Measurements from ENCODE around the gene C4orf50. TPM values are rescaled to one million over a fixed set of nuclear protein-coding genes. Genes with fewer than 3 reads are reported as not detected.

The C4orf50 gene
- total and polyA plus RNA-seq, 8 donors, result 0.01 to 0.10 (median 0.01) TPM; not detected in 1

DNA sequence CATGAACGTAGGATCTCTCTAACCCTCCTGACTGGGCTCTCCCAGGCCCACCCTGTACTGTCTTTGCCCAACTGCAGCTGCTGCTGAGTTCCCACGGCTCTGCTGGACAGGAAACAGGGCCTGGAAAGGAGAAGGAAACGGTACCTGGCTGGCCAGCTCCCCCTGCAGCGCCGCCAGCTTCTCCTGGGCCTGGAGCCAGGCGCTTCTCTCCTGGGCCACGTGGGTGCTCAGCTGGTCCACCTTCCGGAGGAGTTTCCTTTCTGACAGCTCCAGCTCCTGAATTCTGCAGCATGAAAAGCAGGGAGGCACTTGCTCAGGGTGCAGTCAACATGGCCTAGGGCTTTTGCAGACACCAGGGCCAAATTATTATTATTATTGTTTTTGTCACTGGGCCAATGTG lies 6.5 kb downstream of the C4orf50 start:
- peak; percentile 74 for ATAC-seq
- TF ChIP-seq, protein P1, sequence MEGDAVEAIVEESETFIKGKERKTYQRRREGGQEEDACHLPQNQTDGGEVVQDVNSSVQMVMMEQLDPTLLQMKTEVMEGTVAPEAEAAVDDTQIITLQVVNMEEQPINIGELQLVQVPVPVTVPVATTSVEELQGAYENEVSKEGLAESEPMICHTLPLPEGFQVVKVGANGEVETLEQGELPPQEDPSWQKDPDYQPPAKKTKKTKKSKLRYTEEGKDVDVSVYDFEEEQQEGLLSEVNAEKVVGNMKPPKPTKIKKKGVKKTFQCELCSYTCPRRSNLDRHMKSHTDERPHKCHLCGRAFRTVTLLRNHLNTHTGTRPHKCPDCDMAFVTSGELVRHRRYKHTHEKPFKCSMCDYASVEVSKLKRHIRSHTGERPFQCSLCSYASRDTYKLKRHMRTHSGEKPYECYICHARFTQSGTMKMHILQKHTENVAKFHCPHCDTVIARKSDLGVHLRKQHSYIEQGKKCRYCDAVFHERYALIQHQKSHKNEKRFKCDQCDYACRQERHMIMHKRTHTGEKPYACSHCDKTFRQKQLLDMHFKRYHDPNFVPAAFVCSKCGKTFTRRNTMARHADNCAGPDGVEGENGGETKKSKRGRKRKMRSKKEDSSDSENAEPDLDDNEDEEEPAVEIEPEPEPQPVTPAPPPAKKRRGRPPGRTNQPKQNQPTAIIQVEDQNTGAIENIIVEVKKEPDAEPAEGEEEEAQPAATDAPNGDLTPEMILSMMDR (IDR thresholded peaks at IDR 0.05), result no peak
- intact Hi-C loops (cut with DNase I), result no loop called here

DNA sequence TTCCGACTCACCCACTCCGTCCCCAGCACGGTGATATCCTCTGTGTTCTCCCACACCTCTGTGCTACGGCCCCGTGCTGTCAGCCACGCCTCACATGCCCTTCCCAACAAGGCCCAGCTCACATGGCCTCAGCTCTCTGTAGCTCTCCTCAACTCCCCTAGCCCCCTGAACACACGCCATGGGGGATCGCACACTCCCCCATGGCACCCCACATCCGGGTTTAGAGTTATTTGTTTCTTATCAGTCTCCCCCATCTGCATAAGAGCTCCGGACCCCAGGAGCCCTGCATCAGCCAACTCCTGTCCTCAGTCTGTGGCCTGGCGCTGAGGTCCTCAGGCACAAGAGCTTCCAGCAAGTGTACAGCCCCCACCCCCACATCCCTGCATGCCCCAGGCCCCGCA lies 7.0 kb downstream of the C4orf50 start:
- Histone ChIP-seq H3K9me3 (no peaks in the 10 kb centered on the region), H3K27me3 (peaks cover 0 to 57% of the 10 kb centered on the region in 2 donors), H3K27ac (no peak overlapping the region), H3K36me3 (no peaks in the 10 kb centered on the region), H3K4me1 (no peaks in the 10 kb centered on the region), H3K4me3 (no peak overlapping the region)
- no peak for DNase-seq
- TF ChIP-seq, protein P1 (IDR thresholded peaks at IDR 0.05), result no peak
- intact Hi-C loops (cut with DNase I), result no loop called here
- no peak for ATAC-seq

More for the DNA sequence above, 6.5 kb downstream of the C4orf50 start:
- Histone ChIP-seq H3K36me3 (no peaks in the 10 kb centered on the region), H3K27ac (no peak overlapping the region), H3K9me3 (no peaks in the 10 kb centered on the region), H3K4me1 (no peaks in the 10 kb centered on the region), H3K4me3 (no peak overlapping the region), H3K27me3 (peaks cover 0 to 52% of the 10 kb centered on the region in 2 donors)
- peak in 3 of 4 donors; percentile 8 to 77 (median 36) for DNase-seq

DNA sequence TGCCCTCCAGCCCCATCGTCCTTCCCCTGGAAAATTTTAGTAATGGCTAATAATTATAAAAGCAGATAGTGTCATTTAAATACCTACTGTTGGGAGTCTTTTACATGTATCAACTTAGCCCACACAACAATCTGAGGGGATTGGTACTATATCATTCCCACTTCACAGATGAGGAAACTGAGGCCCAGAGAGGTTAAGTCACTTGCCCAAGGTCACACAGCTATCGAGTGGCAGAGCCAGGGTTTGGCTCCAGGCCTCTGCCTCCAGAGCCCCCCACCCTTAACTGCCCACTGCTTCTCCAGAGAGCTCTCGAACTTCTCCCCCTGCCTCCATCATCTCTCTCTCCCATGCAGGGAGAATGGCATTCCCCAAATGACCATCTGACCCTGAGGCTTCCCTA lies 7.4 kb downstream of the C4orf50 start:
- H3K4me1 ChIP-seq, result no peaks in the 10 kb centered on the region
- DNase-seq, result no peak
- no peaks in the 10 kb centered on the region for H3K36me3 ChIP-seq
- TF ChIP-seq, protein P1 (IDR thresholded peaks at IDR 0.05), result no peak
- ATAC-seq, result no peak
- H3K27me3 ChIP-seq, result peaks cover 0 to 61% of the 10 kb centered on the region in 2 donors
- no peak overlapping the region for H3K4me3 ChIP-seq
- intact Hi-C loops (cut with DNase I), result no loop called here
- no peaks in the 10 kb centered on the region for H3K9me3 ChIP-seq
- H3K27ac ChIP-seq, result no peak overlapping the region

DNA sequence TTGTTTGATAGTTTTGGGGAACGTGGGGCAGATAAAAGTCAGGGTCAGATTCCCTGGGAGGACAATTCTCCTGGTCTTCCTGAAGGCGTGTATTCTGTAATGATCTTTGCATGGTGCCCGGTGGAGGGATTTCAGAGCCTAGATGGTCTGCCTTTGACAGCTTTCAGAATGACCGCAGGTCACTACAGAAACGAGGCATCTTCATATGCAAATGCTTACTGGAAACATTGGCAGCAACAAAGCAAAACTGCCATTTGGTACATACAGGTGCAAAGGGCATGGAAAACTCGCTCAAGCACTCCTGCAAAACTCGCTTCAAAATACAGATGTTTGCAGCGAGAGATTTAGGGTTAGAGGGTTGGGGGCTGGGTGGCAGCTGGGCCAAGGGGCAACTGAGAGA lies 8.8 kb downstream of the C4orf50 start:
- no peak overlapping the region for H3K27ac ChIP-seq
- DNase-seq (no peak), ATAC-seq (no peak)
- intact Hi-C loops (cut with DNase I), result no loop called here
- TF ChIP-seq, protein P1 (IDR thresholded peaks at IDR 0.05), result no peak
- H3K36me3 ChIP-seq, result no peaks in the 10 kb centered on the region
- no peaks in the 10 kb centered on the region for H3K9me3 ChIP-seq
- no peaks in the 10 kb centered on the region for H3K4me1 ChIP-seq
- H3K4me3 ChIP-seq, result no peak overlapping the region
- H3K27me3 ChIP-seq, result peaks cover 0 to 64% of the 10 kb centered on the region in 2 donors

DNA sequence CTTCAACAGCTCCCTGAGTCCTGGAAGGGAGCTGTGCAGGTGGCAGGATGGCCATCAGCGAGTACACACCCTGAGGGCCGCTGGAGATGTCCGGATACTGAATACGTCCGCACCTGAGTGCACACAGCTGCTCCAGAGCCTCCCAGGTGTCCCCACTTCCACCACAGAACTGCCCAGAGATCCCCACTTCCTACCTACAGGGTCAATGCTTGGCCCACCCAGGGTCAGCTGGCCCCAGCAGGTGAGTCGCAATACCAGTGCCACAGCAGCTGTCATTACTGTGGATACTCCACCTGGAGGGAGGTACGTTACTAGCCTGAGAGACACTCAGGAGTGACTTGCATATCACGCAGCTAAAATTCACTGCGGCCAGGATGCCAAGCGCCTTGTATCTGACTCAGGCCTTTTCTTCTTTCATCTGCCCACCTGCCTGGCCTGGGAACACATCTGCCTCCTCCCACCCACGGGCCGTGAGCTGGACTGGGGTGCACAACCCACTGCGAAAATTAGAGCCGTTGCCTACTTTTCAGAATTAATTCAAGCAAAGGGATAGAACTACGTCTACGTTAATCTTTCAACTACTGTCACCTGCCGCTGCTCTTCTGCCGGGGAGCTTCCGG lies 9.4 kb downstream of the C4orf50 start:
- Histone ChIP-seq H3K9me3 (no peaks in the 10 kb centered on the region), H3K4me1 (no peaks in the 10 kb centered on the region), H3K27me3 (peaks cover 0 to 64% of the 10 kb centered on the region in 2 donors), H3K36me3 (no peaks in the 10 kb centered on the region), H3K27ac (no peak overlapping the region), H3K4me3 (no peak overlapping the region)
- intact Hi-C loops (cut with DNase I), result no loop called here
- peak in 1 of 4 donors; percentile 24 for DNase-seq
- TF ChIP-seq, protein P1 (IDR thresholded peaks at IDR 0.05), result no peak
- ATAC-seq, result no peak
